T-helper 17 cell (primary cell): ENCODE results near the gene FYN. TPM values are rescaled to one million over a fixed set of nuclear protein-coding genes. Genes with fewer than 3 reads are reported as not detected.
"Not testable (repeated sequence)": the region's sequence is repeated elsewhere in the genome, so short reads cannot be mapped to it uniquely, and the experiment has no call there.

Source experiments
- ATAC-seq: fragments of 150-1000 bp; cut with Tn5 transposase; 2 replicates; pipeline ENCODE4 v1.10.0; 2021; ENCODE audit warnings: mild to moderate bottlenecking, moderate library complexity
- DNase-seq, 3 donors: peaks; one replicate each; pipeline versions ENCODE4 v3.0.0 to v3.0.0-alpha.2; 2020 to 2021
- H3K9me3 ChIP-seq: one replicate; pipeline ENCODE4 v1.7.0; 2013; ENCODE audit warnings: low read length, mild to moderate bottlenecking; ENCODE audit not compliant: control insufficient read depth, poor library complexity, severe bottlenecking
- H3K27ac Mint-ChIP-seq: one replicate; pipeline ENCODE4 v1.8.0; 2022; ENCODE audit warnings: mild to moderate bottlenecking, moderate library complexity, mixed read lengths
- H3K27me3 Mint-ChIP-seq: one replicate; pipeline ENCODE4 v1.8.0; 2022; ENCODE audit warnings: mixed read lengths
- H3K36me3 Mint-ChIP-seq: one replicate; pipeline ENCODE4 v1.8.0; 2022; ENCODE audit warnings: low read depth, mixed read lengths
- H3K4me1 Mint-ChIP-seq: one replicate; pipeline ENCODE4 v1.8.0; 2022; ENCODE audit warnings: mild to moderate bottlenecking, mixed read lengths
- H3K4me3 Mint-ChIP-seq: one replicate; pipeline ENCODE4 v1.8.0; 2022; ENCODE audit warnings: mild to moderate bottlenecking, moderate library complexity, mixed read lengths
- total RNA-seq, 4 donors: library from RNA in 2 of 4; stranded (reverse) in 2 of 4; gene quantifications; one replicate each; pipeline ENCODE4 v1.2.3 and lab custom pipeline; 2022 to 2026

FYN gene
- total RNA-seq, 2 donors from 2014 or later, result 455 to 472 TPM

GRCh38 chr6:111792241-111792640 is 81.0 kb downstream of the FYN start:
- ATAC-seq (no peak), DNase-seq (no peak)
- Mint-ChIP-seq H3K27me3 (no peaks in the 10 kb centered on the region), H3K27ac (no peak overlapping the region), H3K4me1 (peaks cover 60% of the 10 kb centered on the region), H3K36me3 (no peaks in the 10 kb centered on the region), H3K4me3 (peak overlapping the region; percentile 59)
- H3K9me3 ChIP-seq, result no peaks in the 10 kb centered on the region

- no peaks in the 10 kb centered on the region for H3K27me3 Mint-ChIP-seq
- H3K9me3 ChIP-seq, result no peaks in the 10 kb centered on the region
- peaks cover 57% of the 10 kb centered on the region for H3K4me1 Mint-ChIP-seq
- no peaks in the 10 kb centered on the region for H3K36me3 Mint-ChIP-seq
- H3K4me3 Mint-ChIP-seq, result peak overlapping the region; percentile 9
- no peak for DNase-seq
- no peak for ATAC-seq
- no peak overlapping the region for H3K27ac Mint-ChIP-seq
Observed at GRCh38 chr6:111791415-111791814, 81.8 kb downstream of the FYN start.

- Mint-ChIP-seq H3K27me3 (no peaks in the 10 kb centered on the region), H3K36me3 (no peaks in the 10 kb centered on the region), H3K4me1 (peaks cover 48% of the 10 kb centered on the region)
Observed at GRCh38 chr6:111789598-111789997, 83.7 kb downstream of the FYN start.

GRCh38 chr6:111788379-111789276 is 84.6 kb downstream of the FYN start:
- Mint-ChIP-seq H3K4me3 (no peak overlapping the region), H3K27ac (no peak overlapping the region), H3K27me3 (no peaks in the 10 kb centered on the region), H3K4me1 (peaks cover 43% of the 10 kb centered on the region), H3K36me3 (no peaks in the 10 kb centered on the region)
- DNase-seq (no peak), ATAC-seq (no peak)
- H3K9me3 ChIP-seq, result no peaks in the 10 kb centered on the region

More at GRCh38 chr6:111789598-111789997, 83.7 kb downstream of the FYN start:
- DNase-seq, result no peak
- no peak for ATAC-seq
- Mint-ChIP-seq H3K27ac (no peak overlapping the region), H3K4me3 (no peak overlapping the region)
- no peaks in the 10 kb centered on the region for H3K9me3 ChIP-seq

- not testable (repeated sequence) for H3K4me3 Mint-ChIP-seq, DNase-seq, H3K9me3 ChIP-seq, H3K36me3 Mint-ChIP-seq, H3K27me3 Mint-ChIP-seq, H3K27ac Mint-ChIP-seq, ATAC-seq
- H3K4me1 Mint-ChIP-seq, result peaks cover 35% of the 10 kb centered on the region
Observed at GRCh38 chr6:111786151-111786550, 87.1 kb downstream of the FYN start.

- ATAC-seq (no peak), DNase-seq (no peak)
- Mint-ChIP-seq H3K27me3 (no peaks in the 10 kb centered on the region), H3K36me3 (no peaks in the 10 kb centered on the region), H3K27ac (peak overlapping the region; percentile 53), H3K4me3 (no peak overlapping the region), H3K4me1 (peaks cover 41% of the 10 kb centered on the region)
- H3K9me3 ChIP-seq, result no peaks in the 10 kb centered on the region
Observed at GRCh38 chr6:111784433-111784832, 88.8 kb downstream of the FYN start.

- ATAC-seq, result no peak
- H3K4me1 Mint-ChIP-seq, result peaks cover 48% of the 10 kb centered on the region
- DNase-seq, result no peak
- H3K27ac Mint-ChIP-seq, result peak overlapping the region; percentile 95
- no peaks in the 10 kb centered on the region for H3K27me3 Mint-ChIP-seq
- H3K4me3 Mint-ChIP-seq, result no peak overlapping the region
- peaks cover 1% of the 10 kb centered on the region for H3K36me3 Mint-ChIP-seq
- no peaks in the 10 kb centered on the region for H3K9me3 ChIP-seq
Observed at GRCh38 chr6:111782887-111783466, 90.3 kb downstream of the FYN start.

- no peak for ATAC-seq
- Mint-ChIP-seq H3K4me3 (no peak overlapping the region), H3K4me1 (peaks cover 55% of the 10 kb centered on the region), H3K27me3 (no peaks in the 10 kb centered on the region), H3K36me3 (peaks cover 2% of the 10 kb centered on the region), H3K27ac (peak overlapping the region; percentile 95)
- DNase-seq, result no peak
- no peaks in the 10 kb centered on the region for H3K9me3 ChIP-seq
Observed at GRCh38 chr6:111782192-111782809, 91.0 kb downstream of the FYN start.

GRCh38 chr6:111781041-111781708 is 92.1 kb downstream of the FYN start:
- Mint-ChIP-seq H3K4me1 (peaks cover 59% of the 10 kb centered on the region), H3K4me3 (peak overlapping the region; percentile 70), H3K36me3 (peaks cover 2% of the 10 kb centered on the region), H3K27ac (peak overlapping the region; percentile 95), H3K27me3 (no peaks in the 10 kb centered on the region)
- peak; percentile 22 for ATAC-seq
- no peak for DNase-seq
- no peaks in the 10 kb centered on the region for H3K9me3 ChIP-seq

GRCh38 chr6:111780393-111780792 is 92.9 kb downstream of the FYN start:
- Mint-ChIP-seq H3K4me3 (peak overlapping the region; percentile 22), H3K27ac (peak overlapping the region; percentile 95), H3K4me1 (peaks cover 66% of the 10 kb centered on the region), H3K27me3 (no peaks in the 10 kb centered on the region), H3K36me3 (peaks cover 2% of the 10 kb centered on the region)
- peak; percentile 27 for ATAC-seq
- no peak for DNase-seq
- no peaks in the 10 kb centered on the region for H3K9me3 ChIP-seq

- Mint-ChIP-seq H3K4me1 (peaks cover 66% of the 10 kb centered on the region), H3K36me3 (peaks cover 2% of the 10 kb centered on the region), H3K4me3 (no peak overlapping the region), H3K27ac (peak overlapping the region; percentile 95), H3K27me3 (no peaks in the 10 kb centered on the region)
- no peak for DNase-seq
- no peaks in the 10 kb centered on the region for H3K9me3 ChIP-seq
- no peak for ATAC-seq
Observed at GRCh38 chr6:111779660-111780059, 93.6 kb downstream of the FYN start.

- no peak for ATAC-seq
- Mint-ChIP-seq H3K36me3 (peaks cover 2% of the 10 kb centered on the region), H3K4me1 (peaks cover 66% of the 10 kb centered on the region), H3K27ac (peak overlapping the region; percentile 97), H3K4me3 (no peak overlapping the region), H3K27me3 (no peaks in the 10 kb centered on the region)
- no peaks in the 10 kb centered on the region for H3K9me3 ChIP-seq
- DNase-seq, result no peak
Observed at GRCh38 chr6:111779031-111779430, 94.2 kb downstream of the FYN start.

GRCh38 chr6:111777357-111777756 is 95.9 kb downstream of the FYN start:
- peaks cover 62% of the 10 kb centered on the region for H3K4me1 Mint-ChIP-seq
- DNase-seq (no peak), ATAC-seq (peak; percentile 73)
- H3K36me3 Mint-ChIP-seq, result peaks cover 2% of the 10 kb centered on the region
- H3K27me3 Mint-ChIP-seq, result no peaks in the 10 kb centered on the region
- peak overlapping the region; percentile 43 for H3K4me3 Mint-ChIP-seq
- H3K9me3 ChIP-seq, result no peaks in the 10 kb centered on the region
- peak overlapping the region; percentile 97 for H3K27ac Mint-ChIP-seq
